Spleen (tissue), 11 donors: ENCODE measurements around the gene SLC25A13. TPM values are rescaled to one million over a fixed set of nuclear protein-coding genes. Genes with fewer than 3 reads are reported as not detected.

Source experiments
- DNase-seq: peaks from one replicate; pipeline ENCODE4 v3.0.0-alpha.2; 2020
- H3K27ac ChIP-seq, 8 donors: fragments of 200-600 bp; sonication (generic) in 7 of 8; 1 replicate in 4 of 8; 2 replicates in 4 of 8; pipeline versions ENCODE4 v1.5.0 to v1.8.0; 2016 to 2021; ENCODE audit warnings: inconsistent platforms in 4 of 8, mild to moderate bottlenecking in 4 of 8, moderate library complexity in 1 of 8
- H3K27me3 ChIP-seq, 7 donors: fragments of 200-600 bp; sonication (generic) in 6 of 7; replicated peaks in 1 of 7; 1 replicate in 4 of 7; 2 replicates in 3 of 7; pipeline versions ENCODE4 v1.5.0 to v1.8.0; 2016 to 2021; ENCODE audit warnings: inconsistent platforms in 3 of 7, mild to moderate bottlenecking in 1 of 7
- H3K36me3 ChIP-seq, 6 donors: fragments of 200-600 bp; sonication (generic) in 5 of 6; 1 replicate in 4 of 6; 2 replicates in 2 of 6; pipeline versions ENCODE4 v1.5.0 to v1.8.0; 2016 to 2021; ENCODE audit warnings: inconsistent platforms in 2 of 6
- H3K4me1 ChIP-seq, 6 donors: fragments of 200-600 bp; sonication (generic) in 5 of 6; 1 replicate in 3 of 6; 2 replicates in 3 of 6; pipeline versions ENCODE4 v1.5.0 to v1.8.0; 2016 to 2021; ENCODE audit warnings: inconsistent platforms in 3 of 6
- H3K4me3 ChIP-seq, 8 donors: fragments of 200-600 bp; sonication (generic) in 7 of 8; 1 replicate in 4 of 8; 2 replicates in 4 of 8; pipeline versions ENCODE4 v1.5.0 to v1.8.0; 2016 to 2021; ENCODE audit warnings: inconsistent platforms in 4 of 8, mild to moderate bottlenecking in 4 of 8, moderate library complexity in 2 of 8
- H3K9me3 ChIP-seq, 8 donors: fragments of 200-600 bp; sonication (generic) in 7 of 8; 1 replicate in 4 of 8; 2 replicates in 4 of 8; pipeline versions ENCODE4 v1.5.0 to v1.8.0; 2016 to 2021; ENCODE audit warnings: inconsistent platforms in 4 of 8
- POLR2A ChIP-seq, 3 donors: fragments of 450-650 bp; IDR thresholded peaks; one replicate each; pipeline ENCODE4 v1.5.1; 2017; ENCODE audit warnings: antibody characterized with exemption in 3 of 3, mild to moderate bottlenecking in 1 of 3
- POLR2AphosphoS5 ChIP-seq, 3 donors: sonication (generic); formaldehyde crosslinking; IDR thresholded peaks; one replicate each; pipeline ENCODE4 v1.5.1; 2017; ENCODE audit warnings: antibody characterized with exemption in 3 of 3
- WGBS, 5 donors: extraction: QIAGEN DNeasy Blood & Tissue Kit in 3 of 5; methylation state at CpG; one replicate each; pipeline versions ENCODE4 v1.1.5 to v1.1.7; 2013 to 2018; 5-methylcytosine and 5-hydroxymethylcytosine counted together
- intact Hi-C: fragments of 100-400 bp; cut with DNase I; formaldehyde crosslinking; loops from one replicate; pipeline ENCODE4 v1.15.0; 2023; ENCODE audit warnings: low total_unique reads
- polyA plus RNA-seq, 3 donors: library from polyadenylated mRNA; stranded (reverse); fragments of 200-250 nt; gene quantifications; one replicate each; pipeline ENCODE4 v1.2.1, GENCODE V29; 2013
- total RNA-seq, 7 donors: library from RNA; depleted of rRNA in 3 of 7; stranded (reverse); fragments of >200 nt in 3 of 7; fragmentation: NEBNext Ultra II Directional in 4 of 7; extraction: Animal tissue kit (Norgen Biotek cat#: 25700) in 4 of 7; gene quantifications; one replicate each; pipeline versions ENCODE4 v1.1.0 to v1.2.1, GENCODE V29; 2016 to 2021
- TF ChIP-seq, protein P1 (sequence below), 11 experiments: fragments of 200-600 bp in 7 of 11; fragments of 450-650 bp in 4 of 11; sonication (generic) in 4 of 11; IDR thresholded peaks in 8 of 11; conservative IDR thresholded peaks in 3 of 11; 1 replicate in 7 of 11; 2 replicates in 4 of 11; pipeline versions ENCODE4 v1.4.0 to v1.8.0; 2016 to 2021; ENCODE audit warnings: antibody characterized with exemption in 11 of 11, inconsistent platforms in 4 of 11, mild to moderate bottlenecking in 1 of 11
- donor health status: healthy with polysubstance abuse.
- donor health status: DM: no; HTN: no; CAD: no; lungs with moderate emphysema.
- donor health status: DM: no; HTN: no; CAD: no.
- donor health status: Bipolar disorder and iron deficiency.
- donor health status: healthy.
- donor health status: DM: no; HTN: no; CAD: no.
- donor health status: DM: yes; HTN: yes; CAD: no.

SLC25A13 gene
- total and polyA plus RNA-seq, 10 donors, result 6.3 to 44.4 (median 25.9) TPM

DNA sequence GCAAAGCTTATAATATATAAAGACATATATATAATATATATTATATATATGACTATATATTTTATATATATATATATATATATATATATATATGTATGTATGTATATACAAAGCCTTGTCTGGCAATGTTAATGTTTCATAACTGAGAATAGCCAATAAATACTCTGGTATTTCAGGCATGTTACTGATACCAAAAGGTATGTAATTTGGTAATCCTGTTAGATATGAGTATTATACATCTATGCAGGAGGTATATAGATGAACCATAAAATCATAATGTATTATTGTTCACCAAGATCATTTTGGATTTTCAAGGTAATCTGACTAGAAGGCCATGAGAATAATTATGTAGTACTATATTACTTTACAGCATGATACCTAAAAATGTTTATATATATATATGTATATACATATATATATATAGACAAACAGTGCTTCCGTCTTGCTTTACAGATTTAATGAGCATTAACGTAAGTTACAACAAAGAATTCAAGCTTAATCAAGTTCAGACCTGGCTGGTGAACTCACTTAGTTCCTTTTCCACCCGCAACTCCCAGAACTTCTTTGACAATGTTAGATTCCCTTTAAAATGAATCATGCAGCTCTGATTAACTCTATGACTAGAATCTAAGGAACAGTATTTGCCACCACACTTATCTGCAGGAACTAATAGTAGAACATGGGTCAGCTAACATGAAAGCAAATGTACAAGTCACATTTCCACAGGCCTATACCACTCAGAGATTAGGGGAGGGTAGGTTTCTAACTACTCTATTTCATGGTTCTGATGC, 82.7 kb downstream of the SLC25A13 start:
- peaks cover 0 to 37% (median 16%) of the 10 kb centered on the region in 6 donors for H3K4me1 ChIP-seq
- H3K9me3 ChIP-seq, result no peaks in the 10 kb centered on the region
- H3K27ac ChIP-seq, result no peak overlapping the region
- no peak for DNase-seq
- WGBS, 5 donors, result 91 to 96% (median 94%) methylated on average over 3 of the region's 3 CpGs
- intact Hi-C loops, result no loop called here
- H3K36me3 ChIP-seq, result peaks cover 0 to 3% (median 0%) of the 10 kb centered on the region in 6 donors
- no peaks in the 10 kb centered on the region for H3K27me3 ChIP-seq
- H3K4me3 ChIP-seq, result no peak overlapping the region
- TF ChIP-seq POLR2A (IDR thresholded peaks at IDR 0.05), result no peak

DNA sequence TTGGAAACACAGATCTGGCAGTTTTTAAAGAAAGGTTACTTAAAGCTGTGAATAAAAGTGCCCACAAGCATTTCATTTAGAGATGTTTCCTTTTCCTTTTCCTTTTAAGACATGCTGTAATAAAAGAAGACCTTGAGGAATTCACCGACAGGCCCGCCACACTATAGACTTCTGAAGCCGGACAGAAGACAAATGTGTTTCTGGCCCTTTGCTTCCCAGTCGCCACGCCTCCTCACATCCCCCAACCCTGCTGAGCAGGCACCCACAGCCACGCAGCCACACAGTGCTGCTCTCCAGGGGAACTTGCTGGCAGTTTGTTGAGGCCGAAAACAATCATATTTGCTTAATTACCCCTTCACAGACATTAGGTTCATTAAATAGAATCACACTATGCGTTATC, 83.4 kb downstream of the SLC25A13 start:
- intact Hi-C loops, result no loop called here
- no peak for DNase-seq
- peaks cover 0 to 10% (median 0%) of the 10 kb centered on the region in 6 donors for H3K36me3 ChIP-seq
- 64 to 71% (median 65%) methylated on average over 8 of the region's 8 CpGs for WGBS, 5 donors
- no peak overlapping the region for H3K27ac ChIP-seq
- peaks cover 0 to 37% (median 16%) of the 10 kb centered on the region in 6 donors for H3K4me1 ChIP-seq
- no peak overlapping the region for H3K4me3 ChIP-seq
- H3K9me3 ChIP-seq, result no peaks in the 10 kb centered on the region
- no peaks in the 10 kb centered on the region for H3K27me3 ChIP-seq
- TF ChIP-seq POLR2A (IDR thresholded peaks at IDR 0.05) (no peak), POLR2AphosphoS5 (IDR thresholded peaks at IDR 0.05) (peak in 1 of 3 donors; percentile 42)

DNA sequence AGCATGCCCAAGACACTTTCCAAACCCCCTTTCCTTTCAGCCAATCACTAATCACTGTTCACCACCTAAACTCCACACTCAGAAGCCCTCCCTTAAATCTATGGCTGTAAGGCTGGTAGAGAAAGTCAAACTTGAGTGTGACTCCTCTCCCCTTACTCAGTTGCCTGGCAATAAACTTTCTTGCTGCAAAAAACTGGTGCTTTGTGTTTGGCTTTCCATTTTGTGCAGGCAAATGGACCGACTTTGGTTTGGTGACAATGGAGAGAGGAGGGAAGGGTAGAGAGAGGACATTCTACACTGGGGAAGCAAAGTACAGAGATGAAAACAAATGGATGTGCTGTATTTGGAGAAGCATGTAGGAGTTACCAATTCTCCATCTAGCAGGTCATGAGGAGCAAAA, 84.9 kb downstream of the SLC25A13 start:
- Histone ChIP-seq H3K9me3 (no peaks in the 10 kb centered on the region), H3K36me3 (peaks cover 0 to 15% (median 2%) of the 10 kb centered on the region in 6 donors), H3K27ac (peak overlapping the region in 4 of 8 donors; percentile 33 to 64 (median 54)), H3K4me3 (no peak overlapping the region), H3K27me3 (no peaks in the 10 kb centered on the region), H3K4me1 (peaks cover 0 to 27% (median 9%) of the 10 kb centered on the region in 6 donors)
- TF ChIP-seq POLR2A (IDR thresholded peaks at IDR 0.05) (no peak), POLR2AphosphoS5 (IDR thresholded peaks at IDR 0.05) (no peak)
- TF ChIP-seq, protein P1, sequence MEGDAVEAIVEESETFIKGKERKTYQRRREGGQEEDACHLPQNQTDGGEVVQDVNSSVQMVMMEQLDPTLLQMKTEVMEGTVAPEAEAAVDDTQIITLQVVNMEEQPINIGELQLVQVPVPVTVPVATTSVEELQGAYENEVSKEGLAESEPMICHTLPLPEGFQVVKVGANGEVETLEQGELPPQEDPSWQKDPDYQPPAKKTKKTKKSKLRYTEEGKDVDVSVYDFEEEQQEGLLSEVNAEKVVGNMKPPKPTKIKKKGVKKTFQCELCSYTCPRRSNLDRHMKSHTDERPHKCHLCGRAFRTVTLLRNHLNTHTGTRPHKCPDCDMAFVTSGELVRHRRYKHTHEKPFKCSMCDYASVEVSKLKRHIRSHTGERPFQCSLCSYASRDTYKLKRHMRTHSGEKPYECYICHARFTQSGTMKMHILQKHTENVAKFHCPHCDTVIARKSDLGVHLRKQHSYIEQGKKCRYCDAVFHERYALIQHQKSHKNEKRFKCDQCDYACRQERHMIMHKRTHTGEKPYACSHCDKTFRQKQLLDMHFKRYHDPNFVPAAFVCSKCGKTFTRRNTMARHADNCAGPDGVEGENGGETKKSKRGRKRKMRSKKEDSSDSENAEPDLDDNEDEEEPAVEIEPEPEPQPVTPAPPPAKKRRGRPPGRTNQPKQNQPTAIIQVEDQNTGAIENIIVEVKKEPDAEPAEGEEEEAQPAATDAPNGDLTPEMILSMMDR (IDR thresholded peaks at IDR 0.05 in 8 of 11, conservative IDR thresholded peaks at IDR 0.05 in 3 of 11), result no peak
- 93 to 100% (median 97%) methylated on average over 1 of the region's 1 CpG for whole genome bisulfite sequencing, 5 donors
- intact Hi-C loops, result no loop called here
- DNase-seq, result no peak

DNA sequence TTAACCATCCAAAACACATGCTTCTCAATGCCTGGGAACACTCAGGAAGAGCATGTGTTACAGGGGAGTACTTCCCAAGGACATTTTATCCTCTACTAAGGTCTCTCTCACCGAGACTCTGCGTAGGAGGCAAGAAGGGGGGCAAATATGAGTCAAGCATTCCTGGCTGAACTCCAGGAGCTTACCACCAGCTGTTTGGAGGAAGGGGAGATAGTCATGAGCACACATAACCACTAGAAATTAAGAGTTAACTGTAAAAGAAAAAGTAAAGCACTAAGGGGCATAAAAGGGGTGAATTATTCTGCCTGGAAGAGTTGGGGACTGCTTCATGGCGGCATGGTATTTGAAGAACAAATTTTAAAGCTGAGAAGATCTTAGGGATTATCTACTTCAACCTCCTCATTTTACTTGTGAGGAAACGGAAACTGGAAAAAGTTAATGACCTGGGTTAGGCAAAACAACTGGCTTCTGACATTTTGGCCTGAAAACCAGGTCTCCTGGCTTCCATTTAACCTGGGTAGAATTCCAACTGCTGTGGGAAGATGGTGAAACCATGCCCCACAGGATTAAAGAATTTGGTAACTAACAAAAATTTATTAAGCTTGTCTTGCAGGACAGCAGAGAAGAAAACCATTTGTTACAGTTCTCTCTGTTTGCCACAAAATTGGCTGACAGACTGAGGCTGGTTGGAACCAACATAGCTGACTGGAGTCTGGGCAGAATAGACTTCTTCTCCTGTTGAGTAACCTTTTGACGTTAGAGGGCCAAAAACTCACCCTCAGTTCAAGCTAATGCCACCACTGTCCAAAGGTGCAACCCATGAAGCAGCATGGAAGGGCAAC, 85.5 kb downstream of the SLC25A13 start:
- intact Hi-C loops, result no loop called here
- H3K27me3 ChIP-seq, result no peaks in the 10 kb centered on the region
- DNase-seq, result no peak
- no peaks in the 10 kb centered on the region for H3K9me3 ChIP-seq
- peaks cover 0 to 22% (median 2%) of the 10 kb centered on the region in 6 donors for H3K36me3 ChIP-seq
- WGBS, 5 donors, result 56 to 71% (median 63%) methylated on average over 5 of the region's 5 CpGs
- H3K4me3 ChIP-seq, result no peak overlapping the region
- TF ChIP-seq POLR2AphosphoS5 (IDR thresholded peaks at IDR 0.05) (peak in 1 of 3 donors; percentile 24), POLR2A (IDR thresholded peaks at IDR 0.05) (no peak)
- TF ChIP-seq, protein P1 (IDR thresholded peaks at IDR 0.05 in 8 of 11, conservative IDR thresholded peaks at IDR 0.05 in 3 of 11), result no peak
- peaks cover 0 to 27% (median 9%) of the 10 kb centered on the region in 6 donors for H3K4me1 ChIP-seq
- H3K27ac ChIP-seq, result peak overlapping the region in 7 of 8 donors; percentile 15 to 64 (median 48)
